Fibroblast of lung (primary cell): ENCODE results near the gene CLDND1. TPM values are rescaled to one million over a fixed set of nuclear protein-coding genes. Genes with fewer than 3 reads are reported as not detected.

Source experiments
- DNase-seq, 2 donors: peaks; one replicate each; pipeline versions ENCODE4 v3.0.0 to v3.0.0-alpha.2; 2010; ENCODE audit warnings: low read depth in 2 of 2
- H2AFZ ChIP-seq: 2 replicates; pipeline ENCODE4 v1.5.1; 2012; ENCODE audit warnings: low read length, control low read depth, inconsistent platforms
- H3K27ac ChIP-seq: 2 replicates; pipeline ENCODE4 v1.5.1; 2011; ENCODE audit warnings: low read length, control low read depth; ENCODE audit not compliant: insufficient read depth
- H3K27me3 ChIP-seq: 2 replicates; pipeline ENCODE4 v1.5.1; 2011; ENCODE audit warnings: mild to moderate bottlenecking, low read length; ENCODE audit not compliant: control insufficient read depth, insufficient read depth
- H3K36me3 ChIP-seq: 2 replicates; pipeline ENCODE4 v1.5.1; 2011; ENCODE audit warnings: low read length; ENCODE audit not compliant: control insufficient read depth, insufficient read depth
- H3K4me1 ChIP-seq: 2 replicates; pipeline ENCODE4 v1.5.1; 2011; ENCODE audit warnings: low read length; ENCODE audit not compliant: control insufficient read depth, insufficient read depth; ENCODE audit errors: extremely low read depth
- H3K4me2 ChIP-seq: 2 replicates; pipeline ENCODE4 v1.5.1; 2011; ENCODE audit warnings: low read length, control low read depth; ENCODE audit not compliant: insufficient read depth; ENCODE audit errors: extremely low read depth
- H3K4me3 ChIP-seq, 4 experiments: fragments of 200-600 bp in 1 of 4; sonication (generic) in 1 of 4; replicated peaks in 1 of 4; 2 replicates each; pipeline ENCODE4 v1.5.1; 2011 to 2016; ENCODE audit warnings: low read length in 4 of 4, low read depth in 3 of 4, mild to moderate bottlenecking in 3 of 4, control low read depth in 2 of 4, inconsistent platforms in 1 of 4, mixed read lengths in 1 of 4; ENCODE audit not compliant: insufficient read depth in 1 of 4; ENCODE audit errors: control extremely low read depth in 1 of 4
- H3K79me2 ChIP-seq: 2 replicates; pipeline ENCODE4 v1.5.1; 2012; ENCODE audit warnings: mild to moderate bottlenecking, low read length, inconsistent platforms; ENCODE audit not compliant: control insufficient read depth, insufficient read depth
- H3K9ac ChIP-seq: 2 replicates; pipeline ENCODE4 v1.5.1; 2011; ENCODE audit warnings: mild to moderate bottlenecking, low read length, control low read depth; ENCODE audit not compliant: insufficient read depth
- H3K9me3 ChIP-seq: 2 replicates; pipeline ENCODE4 v1.5.1; 2012; ENCODE audit warnings: low read depth, low read length; ENCODE audit not compliant: control insufficient read depth, insufficient read depth
- H4K20me1 ChIP-seq: 2 replicates; pipeline ENCODE4 v1.5.1; 2011; ENCODE audit warnings: low read length; ENCODE audit not compliant: control insufficient read depth, insufficient read depth; ENCODE audit errors: extremely low read depth
- CTCF ChIP-seq, 2 donors: IDR thresholded peaks in 1 of 2; conservative IDR thresholded peaks in 1 of 2; 1 replicate in 1 of 2; 2 replicates in 1 of 2; pipeline ENCODE4 v1.5.1; 2011 to 2012; ENCODE audit warnings: low read length in 2 of 2, control low read depth in 1 of 2, inconsistent platforms in 1 of 2, low read depth in 1 of 2, mild to moderate bottlenecking in 1 of 2
- EZH2 ChIP-seq: IDR thresholded peaks from 2 replicates; pipeline ENCODE4 v1.5.1; 2012; ENCODE audit warnings: low read length, control low read depth, mild to moderate bottlenecking; ENCODE audit errors: missing control alignments
- polyA plus RNA-seq, 2 donors: library from polyadenylated mRNA; depleted of rRNA in 1 of 2; stranded (reverse) in 1 of 2; unstranded in 1 of 2; fragments of >200 nt; gene quantifications; 2 replicates each; pipeline ENCODE4 v1.2.1, GENCODE V29; 2011 to 2012; ENCODE audit warnings: missing spikeins in 1 of 2
- total RNA-seq: library from RNA; depleted of rRNA; stranded (reverse); fragments of >200 nt; gene quantifications from 2 replicates; pipeline ENCODE4 v1.2.1, GENCODE V29; 2014

Gene CLDND1
- total and polyA plus RNA-seq, 2 donors (not counting 1 experiment from before 2014, with no cell fraction given): 76.8 to 127 TPM

GRCh38 chr3:98551754-98552153 lies 29.1 kb upstream of the CLDND1 start:
- no peaks in the 10 kb centered on the region for H3K36me3 ChIP-seq
- no peaks in the 10 kb centered on the region for H3K4me1 ChIP-seq
- H3K4me3 ChIP-seq: no peak overlapping the region
- no peak overlapping the region for H3K4me2 ChIP-seq
- H3K9me3 ChIP-seq: no peaks in the 10 kb centered on the region
- no peaks in the 10 kb centered on the region for H3K79me2 ChIP-seq
- H2AFZ ChIP-seq: no peak overlapping the region
- H3K27ac ChIP-seq: no peak overlapping the region
- H3K27me3 ChIP-seq: peaks cover 3% of the 10 kb centered on the region
- H3K9ac ChIP-seq: no peak overlapping the region
- H4K20me1 ChIP-seq: no peaks in the 10 kb centered on the region
- no peak for TF ChIP-seq EZH2
- no peak for TF ChIP-seq CTCF (conservative IDR thresholded peaks at IDR 0.05 in 1 of 2, IDR thresholded peaks at IDR 0.05 in 1 of 2; ENCODE audit: low read depth in 1 of 2, low read length in 2 of 2)
- DNase-seq: no peak

- H4K20me1 ChIP-seq: no peaks in the 10 kb centered on the region
- no peak overlapping the region for H3K9ac ChIP-seq
- no peaks in the 10 kb centered on the region for H3K36me3 ChIP-seq
- no peaks in the 10 kb centered on the region for H3K4me1 ChIP-seq
- no peaks in the 10 kb centered on the region for H3K9me3 ChIP-seq
- no peak overlapping the region for H2AFZ ChIP-seq
- TF ChIP-seq EZH2 (no peak), CTCF (conservative IDR thresholded peaks at IDR 0.05 in 1 of 2, IDR thresholded peaks at IDR 0.05 in 1 of 2; ENCODE audit: low read depth in 1 of 2, low read length in 2 of 2) (no peak)
- H3K27ac ChIP-seq: no peak overlapping the region
- H3K27me3 ChIP-seq: peaks cover 3% of the 10 kb centered on the region
- H3K4me3 ChIP-seq: no peak overlapping the region
- no peaks in the 10 kb centered on the region for H3K79me2 ChIP-seq
- DNase-seq: no peak
- no peak overlapping the region for H3K4me2 ChIP-seq
Observed at GRCh38 chr3:98551236-98551635, 28.5 kb upstream of the CLDND1 start.

GRCh38 chr3:98550833-98551232 lies 28.1 kb upstream of the CLDND1 start:
- no peak for DNase-seq
- no peak overlapping the region for H3K9ac ChIP-seq

More at GRCh38 chr3:98550833-98551232, 28.1 kb upstream of the CLDND1 start:
- TF ChIP-seq CTCF (conservative IDR thresholded peaks at IDR 0.05 in 1 of 2, IDR thresholded peaks at IDR 0.05 in 1 of 2; ENCODE audit: low read depth in 1 of 2, low read length in 2 of 2) (no peak), EZH2 (no peak)
- no peaks in the 10 kb centered on the region for H4K20me1 ChIP-seq
- no peaks in the 10 kb centered on the region for H3K79me2 ChIP-seq
- no peaks in the 10 kb centered on the region for H3K4me1 ChIP-seq
- H3K4me3 ChIP-seq: no peak overlapping the region
- no peaks in the 10 kb centered on the region for H3K36me3 ChIP-seq
- no peak overlapping the region for H2AFZ ChIP-seq
- peaks cover 3% of the 10 kb centered on the region for H3K27me3 ChIP-seq
- H3K27ac ChIP-seq: no peak overlapping the region
- no peak overlapping the region for H3K4me2 ChIP-seq
- no peaks in the 10 kb centered on the region for H3K9me3 ChIP-seq
